Activated T-helper 17 cell treated with anti-CD3 and anti-CD28 coated beads, Interleukin-2, amount 50 U/mL, for 72 hours (primary cell): ENCODE measurements around the gene RRBP1. TPM values are rescaled to one million over a fixed set of nuclear protein-coding genes. Genes with fewer than 3 reads are reported as not detected.
A peak's percentile ranks its signal among the peaks of the same experiment; 100 is the strongest.
"Not testable (repeated sequence)": the region's sequence is repeated elsewhere in the genome, so short reads cannot be mapped to it uniquely, and the experiment has no call there.

ENCODE experiments used
- ATAC-seq: fragments of 150-1000 bp; cut with Tn5 transposase; replicated peaks from 2 replicates; pipeline ENCODE4 v1.10.0; 2021; ENCODE audit warnings: mild to moderate bottlenecking, moderate library complexity
- H3K27ac Mint-ChIP-seq: one replicate; pipeline ENCODE4 v1.8.0; 2022; ENCODE audit warnings: mixed read lengths
- H3K27me3 Mint-ChIP-seq: one replicate; pipeline ENCODE4 v1.8.0; 2022; ENCODE audit warnings: mixed read lengths
- H3K36me3 Mint-ChIP-seq: one replicate; pipeline ENCODE4 v1.8.0; 2022; ENCODE audit warnings: low read depth, mild to moderate bottlenecking, mixed read lengths
- H3K4me1 Mint-ChIP-seq: one replicate; pipeline ENCODE4 v1.8.0; 2022; ENCODE audit warnings: mixed read lengths
- H3K4me3 Mint-ChIP-seq: one replicate; pipeline ENCODE4 v1.8.0; 2022; ENCODE audit warnings: mild to moderate bottlenecking, mixed read lengths
- H3K9me3 Mint-ChIP-seq: one replicate; pipeline ENCODE4 v1.8.0; 2022; ENCODE audit warnings: mixed read lengths
- total RNA-seq, 2 donors: library from RNA; stranded (reverse); gene quantifications; one replicate each; pipeline ENCODE4 v1.2.3, GENCODE V29; 2022

The RRBP1 gene
- total RNA-seq, 2 donors from 2014 or later = 21.6 to 32.5 TPM

DNA sequence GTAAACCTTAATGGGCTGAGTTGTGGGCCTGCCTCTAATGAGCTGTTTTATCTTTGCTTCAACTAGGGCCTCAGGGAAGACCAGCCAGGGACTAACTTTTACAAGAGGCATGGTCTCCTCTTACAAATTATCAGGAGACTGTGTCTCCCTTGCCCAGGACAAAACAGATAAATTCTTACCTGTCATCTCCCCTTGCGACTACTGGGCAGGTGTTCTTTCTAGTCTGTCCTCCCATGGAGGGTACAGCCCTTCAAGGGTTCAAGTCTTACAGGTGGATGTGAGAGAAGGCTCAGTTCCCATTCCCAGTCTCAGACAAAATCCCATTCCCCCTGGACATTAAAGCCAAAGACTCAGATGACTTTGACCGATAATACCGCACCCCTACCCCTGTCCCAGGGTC, 13.6 kb downstream of the RRBP1 start:
- peak overlapping the region; percentile 74 for H3K27ac Mint-ChIP-seq
- H3K36me3 Mint-ChIP-seq = no peaks in the 10 kb centered on the region
- no peaks in the 10 kb centered on the region for H3K27me3 Mint-ChIP-seq
- ATAC-seq = no peak
- peaks cover 29% of the 10 kb centered on the region for H3K4me1 Mint-ChIP-seq
- H3K9me3 Mint-ChIP-seq = no peaks in the 10 kb centered on the region
- H3K4me3 Mint-ChIP-seq = no peak overlapping the region

DNA sequence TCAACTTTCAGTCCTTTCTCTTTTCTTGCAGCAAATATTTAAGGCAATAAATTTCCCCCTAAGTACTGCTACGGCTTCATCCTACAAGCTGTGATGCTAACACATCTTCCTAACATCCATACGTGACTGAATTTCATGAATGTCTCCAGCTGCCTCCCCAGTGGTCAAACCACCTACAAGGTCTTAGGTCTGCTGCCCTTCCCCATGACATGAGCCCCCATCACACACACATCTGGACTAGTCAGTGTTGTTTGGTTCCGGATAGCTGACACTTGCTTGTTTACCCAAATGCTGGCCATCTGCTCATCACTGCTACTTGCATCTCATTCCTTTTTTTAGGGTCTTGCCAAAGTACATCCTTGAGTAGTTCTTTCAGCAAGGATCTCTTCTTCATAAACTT, 14.6 kb downstream of the RRBP1 start:
- Mint-ChIP-seq H3K27ac (peak overlapping the region; percentile 74), H3K9me3 (no peaks in the 10 kb centered on the region), H3K4me1 (peaks cover 24% of the 10 kb centered on the region), H3K27me3 (no peaks in the 10 kb centered on the region), H3K4me3 (no peak overlapping the region), H3K36me3 (no peaks in the 10 kb centered on the region)
- no peak for ATAC-seq

DNA sequence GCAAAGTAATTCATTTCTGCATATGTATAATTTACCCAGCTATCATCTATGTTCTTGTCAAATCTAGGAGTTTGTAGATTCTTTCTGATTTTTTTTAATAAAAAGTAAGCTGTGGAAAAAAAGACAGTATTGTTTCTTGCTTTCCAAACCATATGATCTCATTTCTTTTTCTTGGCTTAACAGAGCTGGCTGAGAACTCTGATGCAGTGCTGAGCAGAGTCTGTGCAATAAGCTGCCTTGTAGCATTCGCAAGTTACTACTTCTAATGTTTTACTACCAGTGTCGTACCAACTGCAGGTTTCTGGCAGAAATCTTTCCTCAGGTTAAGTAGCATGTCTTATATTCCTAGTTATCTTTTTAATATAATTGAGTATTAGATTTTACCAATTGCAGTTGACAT, 15.6 kb downstream of the RRBP1 start:
- H3K27ac Mint-ChIP-seq = no peak overlapping the region
- H3K4me1 Mint-ChIP-seq = peaks cover 27% of the 10 kb centered on the region
- no peak overlapping the region for H3K4me3 Mint-ChIP-seq
- H3K27me3 Mint-ChIP-seq = no peaks in the 10 kb centered on the region
- no peaks in the 10 kb centered on the region for H3K36me3 Mint-ChIP-seq
- ATAC-seq = no peak
- no peaks in the 10 kb centered on the region for H3K9me3 Mint-ChIP-seq

DNA sequence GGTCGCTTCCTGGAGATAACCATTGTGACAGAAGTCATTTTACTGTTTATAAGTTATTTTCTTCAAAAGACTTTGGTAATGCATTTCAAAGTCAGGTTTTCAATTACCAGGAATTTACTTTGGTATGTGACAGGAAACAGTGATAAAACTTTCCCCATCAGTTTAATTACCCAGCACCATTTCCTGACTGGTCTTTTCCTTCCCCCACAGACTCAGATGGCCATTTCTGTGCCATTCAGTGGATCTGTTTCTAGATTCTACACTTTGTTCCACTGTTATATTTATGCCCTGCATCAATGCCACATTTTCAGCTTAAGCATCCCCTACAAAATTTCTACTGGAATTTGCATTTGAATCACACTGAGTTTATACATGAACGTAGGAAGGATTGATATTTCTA, 16.3 kb downstream of the RRBP1 start:
- H3K27ac Mint-ChIP-seq = peak overlapping the region; percentile 10
- no peak overlapping the region for H3K4me3 Mint-ChIP-seq
- H3K36me3 Mint-ChIP-seq = no peaks in the 10 kb centered on the region
- peaks cover 23% of the 10 kb centered on the region for H3K4me1 Mint-ChIP-seq
- ATAC-seq = no peak
- H3K9me3 Mint-ChIP-seq = no peaks in the 10 kb centered on the region
- no peaks in the 10 kb centered on the region for H3K27me3 Mint-ChIP-seq

DNA sequence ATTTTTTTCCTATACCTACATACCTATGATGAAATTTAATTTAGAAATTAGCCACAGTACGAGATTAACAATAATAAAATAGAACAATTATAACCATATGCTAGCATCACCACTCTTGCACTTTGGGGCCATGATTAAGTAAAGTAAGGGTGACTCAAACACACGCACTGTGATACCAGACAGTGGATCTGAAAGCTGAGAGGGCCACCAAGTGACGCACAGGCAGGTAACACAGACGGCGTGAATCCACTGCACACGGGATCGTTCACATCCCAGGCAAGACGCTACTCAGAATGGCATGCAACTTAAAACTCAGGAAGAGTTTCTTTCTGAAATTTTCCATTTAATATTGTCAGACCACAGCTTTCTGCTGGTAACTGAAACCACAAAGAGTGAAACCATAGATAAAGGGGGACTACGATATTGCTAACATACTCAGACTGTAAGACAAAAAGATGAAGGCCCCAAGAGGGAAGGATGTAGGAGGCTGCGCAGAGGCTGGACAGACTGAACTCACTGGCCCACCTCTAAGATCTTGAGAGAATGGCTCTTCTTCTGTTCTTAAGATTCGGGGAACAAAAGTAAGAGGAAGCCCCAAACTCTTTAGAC, 17.9 kb downstream of the RRBP1 start:
- peaks cover 19% of the 10 kb centered on the region for H3K4me1 Mint-ChIP-seq
- peak overlapping the region; percentile 52 for H3K4me3 Mint-ChIP-seq
- no peaks in the 10 kb centered on the region for H3K9me3 Mint-ChIP-seq
- ATAC-seq = peak; percentile 87
- peak overlapping the region; percentile 70 for H3K27ac Mint-ChIP-seq
- no peaks in the 10 kb centered on the region for H3K27me3 Mint-ChIP-seq
- peaks cover 10% of the 10 kb centered on the region for H3K36me3 Mint-ChIP-seq

DNA sequence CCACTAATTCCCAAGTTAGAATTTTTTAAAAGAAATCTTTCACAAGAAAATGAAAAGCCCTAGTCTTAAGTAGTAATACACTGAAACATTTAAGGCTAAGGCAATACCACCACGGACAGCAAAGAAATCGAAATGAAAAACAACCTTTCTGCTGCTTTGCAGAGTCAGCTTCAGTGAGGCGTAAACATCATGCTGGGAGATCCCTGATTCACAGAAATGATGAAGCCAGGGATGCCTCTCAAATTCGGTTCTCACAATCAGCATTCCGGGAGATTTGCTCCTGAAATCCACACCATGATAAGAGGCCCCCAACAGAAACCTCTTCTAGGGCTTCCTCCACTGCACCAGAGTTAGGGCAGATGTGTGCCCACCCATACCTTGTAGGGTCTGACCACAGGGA, 18.6 kb downstream of the RRBP1 start:
- Mint-ChIP-seq H3K4me1 (peaks cover 18% of the 10 kb centered on the region), H3K9me3 (no peaks in the 10 kb centered on the region)

DNA sequence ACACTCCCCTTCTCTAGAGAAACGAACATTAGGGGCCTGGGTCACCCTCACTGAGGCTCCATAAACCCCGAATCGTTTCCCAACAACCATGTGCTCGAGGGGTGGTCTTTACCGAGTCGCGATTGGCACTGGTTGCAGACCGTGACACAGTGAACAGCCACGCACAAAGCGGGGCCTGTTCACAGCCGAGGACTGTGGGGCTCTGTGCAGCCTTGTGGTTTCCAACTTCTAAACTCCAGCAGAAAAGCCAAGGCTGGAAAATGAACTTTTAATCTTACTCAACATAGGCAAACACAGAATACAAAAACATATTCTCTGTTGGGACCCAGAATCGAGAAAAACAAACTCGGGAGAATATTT, 19.0 kb downstream of the RRBP1 start:
- Mint-ChIP-seq H3K9me3 (no peaks in the 10 kb centered on the region), H3K36me3 (peaks cover 14% of the 10 kb centered on the region), H3K27ac (no peak overlapping the region), H3K4me3 (no peak overlapping the region), H3K27me3 (no peaks in the 10 kb centered on the region), H3K4me1 (peaks cover 18% of the 10 kb centered on the region)
- ATAC-seq = no peak

More for the DNA sequence above, 18.6 kb downstream of the RRBP1 start:
- Mint-ChIP-seq H3K4me3 (no peak overlapping the region), H3K27me3 (no peaks in the 10 kb centered on the region), H3K27ac (no peak overlapping the region), H3K36me3 (peaks cover 10% of the 10 kb centered on the region)
- ATAC-seq = no peak

DNA sequence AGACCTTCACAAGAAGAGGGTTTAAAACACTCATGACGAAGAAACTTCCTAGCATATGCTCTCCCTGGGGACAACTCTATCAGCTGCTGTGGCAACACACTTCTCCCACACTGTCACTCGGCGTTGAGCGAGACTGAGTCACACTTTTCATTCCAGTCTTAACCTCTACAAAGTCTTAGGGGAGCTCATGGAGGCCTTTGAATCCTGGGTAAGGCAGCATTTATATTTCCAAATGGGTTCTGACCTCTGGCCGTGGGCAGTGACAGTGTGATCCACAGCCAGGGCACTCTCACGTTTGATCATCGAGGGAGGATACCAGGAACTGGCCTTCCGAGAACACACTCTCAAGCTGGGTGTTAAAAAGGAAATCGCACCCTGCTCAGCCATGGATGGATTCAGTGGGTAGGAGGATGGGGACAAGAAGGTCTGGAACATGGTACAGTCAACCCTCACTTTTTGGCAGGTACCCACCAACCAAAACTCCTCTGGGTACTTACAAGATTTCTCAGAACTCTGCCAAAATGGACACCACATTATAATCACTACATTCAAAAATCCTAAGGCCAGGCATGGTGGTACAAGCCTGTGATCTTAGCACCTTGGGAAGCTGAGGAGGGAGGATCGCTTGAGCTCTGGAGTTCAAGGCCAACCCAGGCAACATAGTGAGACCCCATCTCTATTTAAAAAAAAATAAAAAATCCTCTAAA, 19.6 kb downstream of the RRBP1 start:
- H3K9me3 Mint-ChIP-seq = no peaks in the 10 kb centered on the region
- ATAC-seq = peak; percentile 58
- no peaks in the 10 kb centered on the region for H3K27me3 Mint-ChIP-seq
- peaks cover 18% of the 10 kb centered on the region for H3K4me1 Mint-ChIP-seq
- peaks cover 17% of the 10 kb centered on the region for H3K36me3 Mint-ChIP-seq
- peak overlapping the region; percentile 78 for H3K27ac Mint-ChIP-seq
- H3K4me3 Mint-ChIP-seq = peak overlapping the region; percentile 32

DNA sequence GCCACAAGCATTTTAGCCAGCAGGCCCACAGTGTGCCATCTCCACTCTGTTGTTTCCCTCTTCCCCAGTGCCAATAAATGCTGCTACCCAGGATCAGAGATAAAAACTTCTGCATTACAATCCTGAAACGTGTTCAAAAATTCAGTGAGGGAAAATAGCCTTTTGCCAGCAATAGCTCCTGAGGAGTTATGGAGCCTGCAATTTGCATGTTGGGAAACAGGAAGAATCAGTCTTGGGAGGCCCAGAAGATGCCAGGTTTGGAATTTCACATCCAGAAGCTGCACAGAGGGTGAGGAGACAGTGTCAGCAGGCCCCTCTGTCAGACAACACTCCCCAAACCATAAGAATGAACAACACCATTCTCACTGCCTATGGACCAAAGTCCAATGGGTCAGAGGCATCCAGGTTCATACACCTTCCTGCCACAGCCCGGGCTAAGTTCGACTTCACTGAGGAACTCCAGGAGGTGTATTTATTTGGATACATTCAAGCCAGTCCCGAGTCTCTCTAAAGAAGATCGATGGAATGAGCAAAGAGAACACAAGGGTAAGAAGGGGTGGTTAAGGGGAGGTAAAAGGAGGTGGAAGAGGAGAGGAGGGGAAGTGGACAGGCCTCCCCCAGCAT, 20.8 kb downstream of the RRBP1 start:
- no peak overlapping the region for H3K27ac Mint-ChIP-seq
- peaks cover 18% of the 10 kb centered on the region for H3K4me1 Mint-ChIP-seq
- no peaks in the 10 kb centered on the region for H3K9me3 Mint-ChIP-seq
- H3K4me3 Mint-ChIP-seq = no peak overlapping the region
- no peaks in the 10 kb centered on the region for H3K27me3 Mint-ChIP-seq
- peaks cover 29% of the 10 kb centered on the region for H3K36me3 Mint-ChIP-seq
- ATAC-seq = no peak

DNA sequence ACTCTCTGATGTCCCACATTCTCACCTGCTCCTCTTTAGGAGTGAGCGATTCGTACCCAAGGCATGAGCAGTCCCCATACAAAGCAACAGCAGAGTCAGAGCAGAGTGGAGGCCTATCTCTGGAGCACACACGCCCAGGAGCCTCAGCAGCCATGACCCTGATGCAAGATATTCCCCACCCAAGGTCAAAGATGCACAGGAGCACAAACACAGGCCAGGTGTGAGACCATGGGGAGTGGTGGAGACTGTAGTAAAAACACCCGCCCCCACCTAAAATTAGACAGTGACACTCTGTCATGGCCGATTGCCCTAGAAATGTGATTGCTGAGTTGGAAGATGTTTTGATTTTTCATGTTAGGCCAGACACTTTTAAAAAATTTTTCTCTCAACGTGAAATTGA, 21.4 kb downstream of the RRBP1 start:
- Mint-ChIP-seq H3K36me3 (peaks cover 32% of the 10 kb centered on the region), H3K27ac (no peak overlapping the region), H3K4me3 (no peak overlapping the region), H3K4me1 (peaks cover 13% of the 10 kb centered on the region), H3K9me3 (no peaks in the 10 kb centered on the region), H3K27me3 (no peaks in the 10 kb centered on the region)
- no peak for ATAC-seq

DNA sequence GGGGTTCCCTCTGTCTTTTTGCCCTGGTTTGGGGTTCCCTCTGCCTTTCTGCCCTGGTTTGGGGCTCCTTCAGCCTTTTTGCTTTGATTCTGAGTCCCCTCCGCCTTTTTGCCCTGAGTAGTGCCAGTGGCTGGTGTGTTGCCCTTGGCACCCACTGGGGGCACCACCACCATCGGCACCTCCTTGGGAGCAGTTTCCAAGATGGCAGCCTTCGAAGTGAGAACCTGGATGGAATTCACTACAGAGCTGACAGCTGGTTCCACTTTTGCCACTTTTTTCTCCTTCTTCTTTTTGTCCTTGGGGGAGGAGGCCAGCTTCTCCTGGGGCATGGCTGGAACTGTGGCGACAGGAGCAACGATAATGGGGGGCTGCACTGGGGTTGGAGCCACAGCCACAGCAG, 22.2 kb downstream of the RRBP1 start:
- Mint-ChIP-seq H3K36me3 (peaks cover 32% of the 10 kb centered on the region), H3K27ac (peak overlapping the region; percentile 25), H3K4me1 (peaks cover 8% of the 10 kb centered on the region), H3K27me3 (no peaks in the 10 kb centered on the region), H3K9me3 (no peaks in the 10 kb centered on the region), H3K4me3 (no peak overlapping the region)
- ATAC-seq = no peak

DNA sequence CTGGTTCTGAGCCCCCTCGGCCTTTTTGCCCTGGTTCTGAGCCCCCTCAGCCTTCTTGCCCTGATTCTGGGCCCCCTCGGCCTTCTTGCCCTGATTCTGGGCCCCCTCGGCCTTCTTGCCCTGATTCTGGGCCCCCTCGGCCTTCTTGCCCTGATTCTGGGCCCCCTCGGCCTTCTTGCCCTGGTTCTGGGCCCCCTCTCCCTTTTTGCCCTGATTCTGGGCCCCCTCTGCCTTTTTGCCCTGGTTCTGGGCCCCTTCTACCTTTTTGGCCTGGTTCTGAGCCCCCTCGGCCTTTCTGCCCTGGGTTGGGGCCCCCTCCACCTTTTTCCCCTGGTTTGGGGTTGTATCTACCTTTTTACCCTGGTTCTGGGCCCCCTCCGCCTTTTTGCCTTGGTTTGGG, 22.7 kb downstream of the RRBP1 start:
- H3K9me3 Mint-ChIP-seq, ATAC-seq, H3K4me1 Mint-ChIP-seq, H3K4me3 Mint-ChIP-seq, H3K27me3 Mint-ChIP-seq, H3K27ac Mint-ChIP-seq: not testable (repeated sequence)
- peaks cover 32% of the 10 kb centered on the region for H3K36me3 Mint-ChIP-seq

DNA sequence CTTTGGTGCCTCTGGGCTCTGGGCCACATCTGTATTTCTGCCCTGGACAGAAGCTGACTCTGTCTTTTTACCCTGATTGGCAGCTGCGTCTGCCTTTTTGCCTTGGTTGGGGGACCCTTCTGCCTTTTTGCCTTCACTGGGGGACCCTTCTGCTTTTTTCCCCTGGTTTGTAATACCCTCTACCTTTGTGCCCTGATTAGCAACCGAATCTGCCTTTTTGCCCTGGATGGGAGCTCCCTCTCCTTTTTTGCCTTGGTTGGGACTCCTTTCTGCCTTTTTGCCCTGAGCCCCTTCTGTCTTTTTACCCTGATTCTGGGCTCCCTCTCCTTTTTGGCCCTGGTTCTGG, 23.4 kb downstream of the RRBP1 start:
- peaks cover 32% of the 10 kb centered on the region for H3K36me3 Mint-ChIP-seq
- H3K4me1 Mint-ChIP-seq = peaks cover 4% of the 10 kb centered on the region

DNA sequence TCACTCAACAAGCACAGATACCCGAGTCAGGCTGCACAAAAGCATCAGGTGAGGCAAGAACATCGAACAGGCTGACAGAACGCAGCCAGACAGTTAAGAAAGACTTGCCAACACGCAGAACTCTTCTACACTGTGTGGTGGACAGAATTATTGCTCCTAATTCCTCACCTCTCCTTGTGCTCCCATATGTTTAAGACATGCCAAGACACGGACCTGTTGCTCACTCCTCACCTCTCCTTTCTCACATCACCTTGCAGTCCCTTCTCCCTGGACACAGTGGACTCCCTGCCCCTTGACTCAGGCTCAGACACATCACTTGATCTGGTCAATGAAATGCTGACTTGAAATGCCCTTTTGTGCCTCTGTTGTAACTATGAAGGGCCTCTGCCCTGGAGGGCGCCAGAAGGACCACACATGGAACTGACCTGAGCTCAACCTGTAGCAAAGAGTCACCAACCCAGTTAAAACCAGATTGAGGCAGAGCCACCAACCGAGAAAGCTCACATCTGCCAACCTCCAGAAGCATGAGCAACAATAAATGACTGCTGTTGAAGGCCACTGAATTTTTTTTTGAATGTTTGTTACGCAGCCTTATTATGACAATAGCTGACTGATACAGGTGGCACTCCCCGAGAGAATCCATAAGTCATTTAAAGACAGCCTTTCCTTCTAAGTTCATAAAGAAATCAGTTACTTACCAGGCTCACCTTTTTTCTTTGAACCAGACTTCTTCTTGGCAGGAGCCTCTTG, 24.0 kb downstream of the RRBP1 start:
- no peak overlapping the region for H3K4me3 Mint-ChIP-seq
- H3K9me3 Mint-ChIP-seq = no peaks in the 10 kb centered on the region
- H3K4me1 Mint-ChIP-seq = peaks cover 4% of the 10 kb centered on the region
- peaks cover 32% of the 10 kb centered on the region for H3K36me3 Mint-ChIP-seq
- ATAC-seq = no peak
- H3K27me3 Mint-ChIP-seq = no peaks in the 10 kb centered on the region
- H3K27ac Mint-ChIP-seq = peak overlapping the region; percentile 20

More for the DNA sequence above, 23.4 kb downstream of the RRBP1 start:
- Mint-ChIP-seq H3K4me3 (no peak overlapping the region), H3K9me3 (no peaks in the 10 kb centered on the region), H3K27ac (no peak overlapping the region), H3K27me3 (no peaks in the 10 kb centered on the region)
- ATAC-seq = no peak
